ENCODE results near the gene OR7A17. TPM values are rescaled to one million over a fixed set of nuclear protein-coding genes. Genes with fewer than 3 reads are reported as not detected.

The OR7A17 gene
- total RNA-seq, 1 donor from 2014 or later = not detected

- Histone ChIP-seq H3K4me1 (no peaks in the 10 kb centered on the region), H3K4me3 (no peak overlapping the region), H3K27ac (no peak overlapping the region), H3K36me3 (no peaks in the 10 kb centered on the region), H3K27me3 (ENCODE audit: low read depth) (peaks cover 18% of the 10 kb centered on the region), H3K9me3 (no peaks in the 10 kb centered on the region)
- intact Hi-C loops (cut with DNase I) = no loop called here
- ATAC-seq = no peak
- DNase-seq = no peak
- TF ChIP-seq, protein P1, sequence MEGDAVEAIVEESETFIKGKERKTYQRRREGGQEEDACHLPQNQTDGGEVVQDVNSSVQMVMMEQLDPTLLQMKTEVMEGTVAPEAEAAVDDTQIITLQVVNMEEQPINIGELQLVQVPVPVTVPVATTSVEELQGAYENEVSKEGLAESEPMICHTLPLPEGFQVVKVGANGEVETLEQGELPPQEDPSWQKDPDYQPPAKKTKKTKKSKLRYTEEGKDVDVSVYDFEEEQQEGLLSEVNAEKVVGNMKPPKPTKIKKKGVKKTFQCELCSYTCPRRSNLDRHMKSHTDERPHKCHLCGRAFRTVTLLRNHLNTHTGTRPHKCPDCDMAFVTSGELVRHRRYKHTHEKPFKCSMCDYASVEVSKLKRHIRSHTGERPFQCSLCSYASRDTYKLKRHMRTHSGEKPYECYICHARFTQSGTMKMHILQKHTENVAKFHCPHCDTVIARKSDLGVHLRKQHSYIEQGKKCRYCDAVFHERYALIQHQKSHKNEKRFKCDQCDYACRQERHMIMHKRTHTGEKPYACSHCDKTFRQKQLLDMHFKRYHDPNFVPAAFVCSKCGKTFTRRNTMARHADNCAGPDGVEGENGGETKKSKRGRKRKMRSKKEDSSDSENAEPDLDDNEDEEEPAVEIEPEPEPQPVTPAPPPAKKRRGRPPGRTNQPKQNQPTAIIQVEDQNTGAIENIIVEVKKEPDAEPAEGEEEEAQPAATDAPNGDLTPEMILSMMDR (IDR thresholded peaks at IDR 0.05) = no peak
Observed at GRCh38 chr19:14901675-14902260, 15.8 kb upstream of the OR7A17 start.

DNA sequence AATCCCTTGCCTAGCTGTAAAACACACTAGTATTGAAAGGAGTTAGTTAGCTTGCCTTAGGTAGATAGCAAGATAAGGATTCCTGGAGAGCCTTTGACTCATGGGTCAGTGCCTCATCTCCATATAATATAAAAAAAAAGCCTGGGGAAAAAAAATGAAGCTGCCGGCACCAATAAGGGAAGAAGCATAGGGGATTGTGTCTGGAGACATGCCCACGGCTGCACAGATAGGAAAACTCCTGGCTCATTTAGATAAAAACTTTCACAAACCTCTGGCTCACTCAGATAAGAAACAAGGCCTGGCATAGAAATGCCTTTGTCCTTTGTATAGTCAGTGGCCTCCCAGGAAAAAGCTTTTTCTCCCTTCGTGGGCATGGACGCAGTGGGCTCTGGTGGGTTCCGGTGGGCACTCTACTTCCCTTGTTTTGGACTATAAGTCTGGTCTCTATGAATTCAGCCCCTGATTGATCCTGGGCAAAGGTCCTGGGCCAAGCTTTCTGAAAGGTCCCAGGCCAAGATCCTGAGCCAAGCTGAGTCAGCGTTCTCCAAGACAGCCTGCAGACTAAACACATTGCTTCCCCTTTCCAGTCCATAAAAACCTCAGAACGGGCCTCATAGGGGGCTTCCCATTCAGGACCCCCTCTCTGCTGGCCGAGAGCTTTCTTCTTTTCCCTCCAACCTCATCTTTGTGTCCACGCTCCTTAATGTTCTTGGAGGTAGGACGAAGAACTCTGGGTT lies 4.9 kb upstream of the OR7A17 start:
- Histone ChIP-seq H3K27ac (no peak overlapping the region), H3K36me3 (no peaks in the 10 kb centered on the region), H3K4me3 (no peak overlapping the region), H3K27me3 (ENCODE audit: low read depth) (peaks cover 5% of the 10 kb centered on the region), H3K4me1 (peaks cover 5% of the 10 kb centered on the region), H3K9me3 (no peaks in the 10 kb centered on the region)
- no peak for DNase-seq
- ATAC-seq = peak in 1 of 2 donors; percentile 25
- TF ChIP-seq, protein P1 (IDR thresholded peaks at IDR 0.05) = no peak
- intact Hi-C loops (cut with DNase I) = no loop called here

- Histone ChIP-seq H3K27me3 (ENCODE audit: low read depth) (peaks cover 5% of the 10 kb centered on the region), H3K9me3 (no peaks in the 10 kb centered on the region), H3K4me3 (no peak overlapping the region), H3K36me3 (no peaks in the 10 kb centered on the region), H3K27ac (no peak overlapping the region), H3K4me1 (peaks cover 5% of the 10 kb centered on the region)
- ATAC-seq (no peak), DNase-seq (no peak)
- intact Hi-C loops (cut with DNase I) = no loop called here
- TF ChIP-seq, protein P1 (IDR thresholded peaks at IDR 0.05) = no peak
Observed at GRCh38 chr19:14889994-14890642, 4.2 kb upstream of the OR7A17 start.

DNA sequence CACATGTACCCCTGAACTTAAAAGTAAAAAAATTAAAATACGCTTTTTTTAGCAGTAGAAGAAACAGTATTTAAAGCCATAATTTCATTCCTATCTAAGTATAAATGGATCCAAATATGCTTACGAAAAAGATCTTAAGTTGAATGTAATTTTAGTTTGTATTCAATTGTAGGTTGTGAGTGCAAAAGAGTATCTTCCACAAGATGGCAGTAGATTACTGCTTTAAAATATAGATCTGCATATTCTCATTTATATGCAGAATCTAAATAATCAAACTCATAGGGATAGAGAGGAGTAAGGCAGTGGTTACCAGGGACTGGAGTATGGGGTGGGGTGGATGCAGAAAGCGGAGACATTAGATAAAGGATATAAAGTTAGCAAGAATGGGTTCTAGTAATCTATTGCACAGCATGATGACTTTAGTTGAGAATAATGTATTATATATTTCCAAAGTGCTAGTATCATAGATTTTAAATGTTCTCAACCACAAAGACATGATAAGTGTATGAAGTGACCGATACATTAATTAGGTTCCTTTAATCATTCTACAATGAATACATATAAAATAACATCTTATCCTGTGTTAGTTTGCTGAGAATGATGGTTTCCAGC lies 14.2 kb downstream of the OR7A17 start:
- DNase-seq (no peak), ATAC-seq (no peak)
- H3K36me3 ChIP-seq = no peaks in the 10 kb centered on the region
- intact Hi-C loops (cut with DNase I) = no loop called here
- no peaks in the 10 kb centered on the region for H3K4me1 ChIP-seq
- TF ChIP-seq, protein P1 (IDR thresholded peaks at IDR 0.05) = peak; percentile 39
- no peaks in the 10 kb centered on the region for H3K9me3 ChIP-seq
- H3K4me3 ChIP-seq = no peak overlapping the region
- H3K27me3 ChIP-seq (ENCODE audit: low read depth) = no peaks in the 10 kb centered on the region
- H3K27ac ChIP-seq = no peak overlapping the region

DNA sequence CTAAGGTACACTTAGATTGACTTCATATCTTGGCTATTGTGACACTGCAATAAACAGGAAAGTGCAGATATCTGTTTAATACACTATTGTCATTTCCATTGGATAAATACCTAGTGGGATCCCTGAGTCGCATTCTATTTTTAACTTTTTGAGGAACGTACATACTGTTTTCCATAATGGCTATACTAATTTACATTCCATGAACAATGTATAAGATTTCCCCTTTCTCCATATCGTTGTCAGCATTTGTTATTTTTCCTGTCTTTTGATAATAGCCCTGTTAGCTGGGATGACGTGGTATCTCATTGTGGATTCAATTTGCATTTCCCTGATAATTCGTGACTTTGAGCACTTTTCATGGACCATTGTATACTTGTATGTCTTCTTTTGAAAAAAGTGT lies 17.4 kb downstream of the OR7A17 start:
- Histone ChIP-seq H3K27me3 (ENCODE audit: low read depth) (no peaks in the 10 kb centered on the region), H3K27ac (no peak overlapping the region), H3K4me1 (no peaks in the 10 kb centered on the region), H3K4me3 (no peak overlapping the region), H3K9me3 (no peaks in the 10 kb centered on the region), H3K36me3 (no peaks in the 10 kb centered on the region)
- DNase-seq = no peak
- TF ChIP-seq, protein P1 (IDR thresholded peaks at IDR 0.05) = no peak
- no peak for ATAC-seq
- intact Hi-C loops (cut with DNase I) = no loop called here
